ENCODE results near the gene NFYC. TPM values are rescaled to one million over a fixed set of nuclear protein-coding genes. Genes with fewer than 3 reads are reported as not detected.

NFYC gene
- total RNA-seq, 4 donors from 2014 or later: 30.0 to 54.2 (median 46.6) TPM

DNA sequence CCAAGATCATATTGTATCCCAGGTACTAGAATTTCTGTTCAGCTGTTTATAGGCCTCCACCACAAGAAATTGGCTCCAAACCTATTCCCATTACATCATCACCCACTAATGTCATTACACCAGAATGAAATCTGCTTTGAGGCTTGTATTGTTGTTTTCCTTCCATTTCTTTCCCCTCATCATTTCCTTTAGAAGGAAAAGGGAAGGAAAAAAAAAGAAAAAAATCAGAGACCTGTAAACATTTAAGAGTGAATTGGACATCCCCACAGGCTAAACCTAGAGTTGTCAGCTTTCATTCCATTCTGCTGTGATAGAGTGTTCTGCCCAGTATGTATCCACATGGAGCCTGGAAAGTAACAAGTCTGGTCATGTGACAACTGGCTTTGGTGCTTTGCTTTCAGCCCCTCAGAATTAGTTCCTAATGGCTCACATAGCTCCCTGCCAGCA, 44.6 kb downstream of the NFYC start:
- intact Hi-C loops (cut with DNase I): no loop called here
- TF ChIP-seq, protein P1, sequence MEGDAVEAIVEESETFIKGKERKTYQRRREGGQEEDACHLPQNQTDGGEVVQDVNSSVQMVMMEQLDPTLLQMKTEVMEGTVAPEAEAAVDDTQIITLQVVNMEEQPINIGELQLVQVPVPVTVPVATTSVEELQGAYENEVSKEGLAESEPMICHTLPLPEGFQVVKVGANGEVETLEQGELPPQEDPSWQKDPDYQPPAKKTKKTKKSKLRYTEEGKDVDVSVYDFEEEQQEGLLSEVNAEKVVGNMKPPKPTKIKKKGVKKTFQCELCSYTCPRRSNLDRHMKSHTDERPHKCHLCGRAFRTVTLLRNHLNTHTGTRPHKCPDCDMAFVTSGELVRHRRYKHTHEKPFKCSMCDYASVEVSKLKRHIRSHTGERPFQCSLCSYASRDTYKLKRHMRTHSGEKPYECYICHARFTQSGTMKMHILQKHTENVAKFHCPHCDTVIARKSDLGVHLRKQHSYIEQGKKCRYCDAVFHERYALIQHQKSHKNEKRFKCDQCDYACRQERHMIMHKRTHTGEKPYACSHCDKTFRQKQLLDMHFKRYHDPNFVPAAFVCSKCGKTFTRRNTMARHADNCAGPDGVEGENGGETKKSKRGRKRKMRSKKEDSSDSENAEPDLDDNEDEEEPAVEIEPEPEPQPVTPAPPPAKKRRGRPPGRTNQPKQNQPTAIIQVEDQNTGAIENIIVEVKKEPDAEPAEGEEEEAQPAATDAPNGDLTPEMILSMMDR (IDR thresholded peaks at IDR 0.05): no peak
- no peak for TF ChIP-seq EP300 (IDR thresholded peaks at IDR 0.05)
- TF ChIP-seq POLR2A (IDR thresholded peaks at IDR 0.05; ENCODE audit: low read depth): no peak
- TF ChIP-seq POLR2AphosphoS5 (IDR thresholded peaks at IDR 0.05): no peak
- Histone ChIP-seq H3K4me3 (no peak overlapping the region), H3K27ac (replicated peaks in 1 of 4) (peak overlapping the region; percentile 41 to 64 (median 60)), H3K27me3 (no peaks in the 10 kb centered on the region), H3K36me3 (peaks cover 0 to 19% (median 11%) of the 10 kb centered on the region in 4 donors), H3K9me3 (no peaks in the 10 kb centered on the region), H3K4me1 (peaks cover 45 to 90% (median 87%) of the 10 kb centered on the region in 4 donors)
- DNase-seq (ENCODE audit: extremely low spot score): no peak

DNA sequence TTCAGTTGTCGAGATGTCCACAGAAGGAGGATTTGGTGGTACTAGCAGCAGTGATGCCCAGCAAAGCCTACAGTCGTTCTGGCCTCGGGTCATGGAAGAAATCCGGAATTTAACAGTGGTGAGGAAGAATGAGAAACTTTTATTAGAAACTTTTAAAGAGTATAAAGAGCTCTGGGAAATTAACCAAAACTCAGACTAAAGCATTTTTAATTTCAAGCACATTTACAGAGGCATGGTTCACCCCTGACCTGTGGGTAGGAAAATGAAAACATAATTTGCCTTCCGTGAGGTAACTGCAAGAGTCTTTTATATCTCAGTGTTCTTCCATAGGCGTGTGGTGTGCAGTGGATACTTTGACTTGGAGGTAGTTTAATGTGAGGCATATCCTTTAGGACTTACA, 47.3 kb downstream of the NFYC start:
- H3K27me3 ChIP-seq: no peaks in the 10 kb centered on the region
- intact Hi-C loops (cut with DNase I): no loop called here
- peaks cover 0 to 29% (median 15%) of the 10 kb centered on the region in 4 donors for H3K36me3 ChIP-seq
- WGBS: 52% methylated on average over 6 of the region's 6 CpGs
- no peak overlapping the region for H3K4me3 ChIP-seq
- H3K4me1 ChIP-seq: peaks cover 48 to 90% (median 86%) of the 10 kb centered on the region in 4 donors
- peak overlapping the region; percentile 68 to 72 (median 70) for H3K27ac ChIP-seq (replicated peaks in 1 of 4)
- TF ChIP-seq EP300 (IDR thresholded peaks at IDR 0.05) (no peak), POLR2AphosphoS5 (IDR thresholded peaks at IDR 0.05) (no peak), POLR2A (IDR thresholded peaks at IDR 0.05; ENCODE audit: low read depth) (no peak)
- TF ChIP-seq, protein P1 (IDR thresholded peaks at IDR 0.05): no peak
- H3K9me3 ChIP-seq: no peaks in the 10 kb centered on the region
- DNase-seq (ENCODE audit: extremely low spot score): no peak

DNA sequence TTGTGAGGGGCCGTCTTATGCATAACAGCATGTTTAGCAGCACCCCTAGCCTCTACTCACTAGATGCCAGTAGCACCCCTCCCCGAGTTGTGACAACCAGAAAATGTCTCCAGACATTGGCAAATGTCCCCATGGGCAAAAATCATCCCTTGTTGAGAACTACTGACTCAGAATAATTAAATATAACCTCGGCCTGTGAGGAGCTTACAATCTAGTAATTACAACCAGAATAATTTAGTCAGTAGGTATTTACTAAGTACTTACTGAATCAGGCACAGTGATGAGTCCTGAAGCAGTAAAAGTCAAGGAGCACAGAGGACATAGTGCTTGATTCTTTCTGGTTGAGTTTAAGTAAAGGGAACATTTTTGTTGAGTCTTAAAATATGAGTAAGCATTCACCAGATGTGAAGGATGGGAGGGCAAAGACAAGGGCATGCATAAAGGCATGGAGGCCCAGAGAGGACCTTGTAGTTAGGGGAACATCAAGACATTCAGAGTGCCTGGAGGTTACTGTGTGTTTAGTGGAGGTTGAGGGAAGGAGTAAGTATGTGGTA, 48.0 kb downstream of the NFYC start:
- intact Hi-C loops (cut with DNase I): no loop called here
- 81% methylated on average over 3 of the region's 3 CpGs for WGBS
- peaks cover 51 to 94% (median 86%) of the 10 kb centered on the region in 4 donors for H3K4me1 ChIP-seq

DNA sequence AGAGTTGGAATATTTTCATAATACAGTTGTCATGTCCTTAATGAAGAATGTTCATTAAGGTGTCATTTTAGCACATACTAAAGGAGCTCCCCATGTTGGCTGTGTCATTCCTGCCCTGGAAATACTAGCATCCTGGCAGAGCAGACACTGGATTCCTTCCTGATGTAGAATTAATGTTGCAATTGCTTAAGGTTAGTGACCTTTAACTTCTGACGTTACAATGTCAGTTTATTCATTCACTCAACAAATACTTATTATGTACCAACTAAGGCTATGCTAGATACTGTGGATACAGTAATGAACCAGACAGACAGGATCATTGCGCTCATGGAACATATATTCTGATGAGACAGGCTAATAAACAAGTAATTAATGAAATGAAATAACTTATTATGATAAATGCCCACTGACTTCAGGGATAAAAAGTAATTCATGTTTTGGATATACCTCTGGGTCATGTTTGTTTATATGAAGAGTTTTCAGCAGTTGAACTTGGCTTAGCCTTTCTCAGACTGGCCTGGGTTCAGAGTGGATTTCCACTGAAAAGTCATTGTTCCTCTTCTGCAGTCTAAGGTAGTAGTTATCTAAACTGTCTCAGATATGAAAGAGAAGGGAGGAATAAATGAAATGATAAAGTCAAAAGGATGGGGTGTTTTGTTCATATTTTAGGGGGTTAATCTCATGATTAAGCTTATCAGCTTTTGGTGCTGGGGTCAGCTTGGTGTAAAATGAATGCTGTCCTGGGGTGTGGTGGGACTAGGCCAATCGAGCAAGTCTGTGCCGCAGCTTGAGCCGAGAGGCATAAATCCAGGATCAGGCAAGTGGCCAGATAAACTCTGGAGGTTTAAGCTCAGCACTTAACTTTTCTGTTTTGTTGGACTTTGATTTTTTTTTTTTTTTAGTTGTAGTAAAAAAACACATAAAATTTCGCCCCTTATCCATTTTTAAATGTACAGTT, 48.8 kb downstream of the NFYC start:
- Histone ChIP-seq H3K4me1 (peaks cover 50 to 94% (median 86%) of the 10 kb centered on the region in 4 donors), H3K27me3 (no peaks in the 10 kb centered on the region), H3K36me3 (peaks cover 0 to 33% (median 15%) of the 10 kb centered on the region in 4 donors), H3K27ac (replicated peaks in 1 of 4) (peak overlapping the region; percentile 68 to 72 (median 70)), H3K4me3 (no peak overlapping the region), H3K9me3 (no peaks in the 10 kb centered on the region)
- WGBS: 41% methylated on average over 6 of the region's 6 CpGs
- TF ChIP-seq, protein P1 (IDR thresholded peaks at IDR 0.05): no peak
- TF ChIP-seq EP300 (IDR thresholded peaks at IDR 0.05) (no peak), POLR2A (IDR thresholded peaks at IDR 0.05; ENCODE audit: low read depth) (no peak), POLR2AphosphoS5 (IDR thresholded peaks at IDR 0.05) (no peak)
- intact Hi-C loops (cut with DNase I): no loop called here
- DNase-seq (ENCODE audit: extremely low spot score): no peak

More for the DNA sequence above, 48.0 kb downstream of the NFYC start:
- DNase-seq (ENCODE audit: extremely low spot score): no peak
- Histone ChIP-seq H3K27ac (replicated peaks in 1 of 4) (peak overlapping the region; percentile 68 to 72 (median 70)), H3K9me3 (no peaks in the 10 kb centered on the region), H3K27me3 (no peaks in the 10 kb centered on the region), H3K4me3 (no peak overlapping the region), H3K36me3 (peaks cover 0 to 33% (median 15%) of the 10 kb centered on the region in 4 donors)
- TF ChIP-seq POLR2A (IDR thresholded peaks at IDR 0.05; ENCODE audit: low read depth) (no peak), POLR2AphosphoS5 (IDR thresholded peaks at IDR 0.05) (no peak), EP300 (IDR thresholded peaks at IDR 0.05) (no peak)
- TF ChIP-seq, protein P1 (IDR thresholded peaks at IDR 0.05): no peak
